HG03354 (cell line): ENCODE measurements around the gene ASB2.

Experiments
- ATAC-seq: cut with Tn5 transposase; IDR thresholded peaks from one replicate; pipeline ENCODE4 v1.9.1; 2021; ENCODE audit warnings: mild to moderate bottlenecking; ENCODE audit not compliant: unreplicated experiment, poor library complexity, severe bottlenecking

The ASB2 gene

DNA sequence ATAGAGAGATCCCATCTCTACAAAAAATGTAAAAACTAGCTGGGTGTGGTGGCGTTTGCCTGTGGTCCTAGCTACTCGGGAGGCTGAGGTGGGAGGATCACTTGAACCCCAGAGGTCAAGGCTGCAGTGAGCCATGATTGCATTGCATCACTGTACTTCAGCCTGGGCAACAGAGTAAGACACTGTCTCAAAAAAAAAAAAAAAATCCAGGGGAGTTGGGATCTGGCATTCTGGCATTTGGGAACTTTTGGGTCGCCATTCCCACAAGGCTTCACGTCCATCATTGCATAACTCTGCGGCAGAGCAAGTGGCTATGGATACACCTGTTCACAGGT lies 83.9 kb downstream of the ASB2 start:
- no peak for ATAC-seq

DNA sequence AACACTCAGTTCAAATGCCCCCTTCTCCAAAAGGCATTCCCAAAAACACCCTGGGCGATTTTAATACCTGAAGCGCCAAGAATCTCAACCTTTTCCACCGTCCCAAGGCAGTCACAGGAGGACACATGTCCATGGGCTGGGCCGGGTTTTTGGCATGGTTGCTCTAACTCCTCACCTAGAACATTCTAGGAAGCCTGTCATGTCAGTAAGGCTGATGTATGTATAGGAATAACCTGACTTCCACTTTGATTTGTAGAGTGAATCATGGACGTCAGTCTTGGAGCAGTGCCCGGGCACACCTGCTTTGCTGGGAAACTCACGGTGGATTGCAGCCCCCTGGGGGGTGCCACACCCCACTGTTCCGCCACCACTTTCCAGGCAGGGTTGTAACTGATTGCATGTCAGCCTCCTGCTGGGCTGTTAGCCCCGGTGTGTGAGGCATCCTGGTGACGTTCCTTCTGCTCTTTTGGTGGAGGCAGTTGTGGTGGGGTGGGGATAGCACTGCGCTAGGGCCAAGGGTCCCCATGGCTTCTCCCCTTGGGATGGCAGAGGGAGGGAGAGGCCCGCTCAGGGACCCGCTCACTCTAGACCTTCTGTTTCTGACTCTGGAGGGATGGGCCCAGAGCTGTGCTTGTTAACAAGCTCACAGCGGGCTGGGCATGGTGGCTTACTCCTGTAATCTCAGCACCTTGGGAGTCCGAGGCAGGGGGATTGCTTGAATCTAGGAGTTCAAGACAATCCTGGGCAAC lies 84.4 kb downstream of the ASB2 start:
- no peak for ATAC-seq

DNA sequence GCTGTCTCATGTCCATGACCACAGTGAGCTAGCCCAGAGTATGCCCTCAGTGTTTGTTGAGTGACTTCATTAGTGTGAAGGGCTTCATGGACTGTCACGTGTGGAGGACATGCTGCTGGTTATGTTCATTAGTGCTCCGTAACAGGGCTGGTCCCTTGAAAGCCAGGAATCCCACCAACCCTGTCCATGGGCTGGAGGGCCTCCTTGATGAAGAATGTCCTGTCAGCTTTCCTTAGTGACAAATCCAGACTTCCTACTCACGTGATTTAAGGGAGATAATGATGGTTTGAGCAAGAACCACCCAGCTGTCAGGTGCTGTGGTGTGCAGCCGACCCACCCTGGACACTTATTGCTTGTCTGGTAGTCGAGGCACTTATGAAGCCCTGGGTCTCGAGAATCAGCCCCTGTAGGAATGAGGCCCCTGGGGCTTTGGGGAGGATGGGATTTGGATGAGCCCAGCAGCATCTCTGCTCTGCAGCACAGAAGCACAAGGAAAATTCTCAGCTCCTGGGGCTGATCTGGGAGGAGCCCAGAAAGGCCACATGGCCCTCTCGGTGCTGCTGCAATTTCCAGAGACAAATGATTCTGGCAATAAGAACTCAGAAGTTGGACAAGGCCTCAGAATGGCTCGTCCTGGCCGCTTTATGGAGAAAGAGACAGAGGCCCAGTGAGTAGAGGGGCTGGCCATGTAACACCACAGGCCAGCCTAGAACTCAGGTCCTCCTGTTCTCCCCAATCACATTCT lies 86.5 kb downstream of the ASB2 start:
- no peak for ATAC-seq

DNA sequence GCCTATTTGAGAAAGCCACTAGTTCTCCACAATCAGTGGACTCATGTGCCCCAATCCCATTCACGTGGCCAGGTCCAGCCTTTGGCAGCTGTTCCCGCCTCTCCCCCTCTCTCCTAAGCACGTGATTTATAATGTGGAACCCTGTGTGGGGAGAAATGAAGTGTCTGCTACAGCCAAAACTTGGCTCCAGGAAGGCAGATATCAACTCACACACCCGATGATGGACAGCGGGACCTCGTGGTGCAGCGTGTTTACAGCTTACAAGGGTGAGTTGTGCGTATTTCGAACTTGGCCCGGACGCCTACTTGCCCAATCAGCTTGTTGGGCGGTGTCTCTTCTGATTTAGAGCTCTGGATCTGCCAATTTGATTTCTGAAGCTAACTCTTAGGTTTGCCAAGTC lies 87.4 kb downstream of the ASB2 start:
- ATAC-seq, result no peak

DNA sequence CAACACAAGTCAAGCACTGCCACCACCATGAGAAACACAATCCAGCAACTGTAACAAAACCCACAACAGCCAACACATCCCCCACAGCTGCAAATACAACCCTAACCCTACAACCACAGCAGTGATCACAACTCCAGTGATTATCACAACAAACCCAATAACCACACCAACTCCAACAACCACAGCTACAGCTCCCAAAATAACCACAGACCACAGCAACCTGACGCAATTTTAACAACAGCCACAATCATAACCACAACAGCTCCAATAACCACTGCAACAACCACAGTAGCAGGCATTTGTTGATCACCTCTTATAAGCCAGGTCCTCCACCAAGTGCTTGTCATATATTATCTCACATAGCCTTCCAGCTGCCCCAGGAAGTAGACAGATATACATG lies 91.4 kb downstream of the ASB2 start:
- ATAC-seq, result no peak
